Sigmoid colon (tissue), 4 donors: ENCODE results near the gene RNASEH2A.

Source experiments
- CTCF ChIP-seq, 4 experiments: fragments of 450-650 bp in 3 of 4; fragments of 200-600 bp in 1 of 4; IDR thresholded peaks; one replicate each; pipeline ENCODE4 v1.5.1; 2016 to 2019; ENCODE audit warnings: antibody characterized with exemption in 4 of 4, mild to moderate bottlenecking in 3 of 4, moderate library complexity in 2 of 4
- EP300 ChIP-seq, 4 donors: sonication (generic); formaldehyde crosslinking; IDR thresholded peaks; one replicate each; pipeline ENCODE4 v1.6.1; 2017; ENCODE audit warnings: antibody characterized with exemption in 4 of 4
- POLR2A ChIP-seq, 2 donors: fragments of 450-650 bp; IDR thresholded peaks; one replicate each; pipeline ENCODE4 v1.6.1; 2016; ENCODE audit warnings: antibody characterized with exemption in 2 of 2, mild to moderate bottlenecking in 2 of 2, moderate library complexity in 2 of 2
- POLR2AphosphoS5 ChIP-seq, 4 donors: sonication (generic); formaldehyde crosslinking; IDR thresholded peaks; one replicate each; pipeline ENCODE4 v1.6.1; 2017; ENCODE audit warnings: antibody characterized with exemption in 4 of 4

GRCh38 chr19:12785431-12786031 is 20.9 kb upstream of the RNASEH2A start:
- TF ChIP-seq CTCF (IDR thresholded peaks at IDR 0.05) (no peak), POLR2AphosphoS5 (IDR thresholded peaks at IDR 0.05) (peak in 1 of 4 donors; percentile 14), POLR2A (IDR thresholded peaks at IDR 0.05) (no peak), EP300 (IDR thresholded peaks at IDR 0.05) (no peak)
